Osteoblast (primary cell): ENCODE data around the gene PSMA2. TPM values are rescaled to one million over a fixed set of nuclear protein-coding genes. Genes with fewer than 3 reads are reported as not detected.

Experiments
- DNase-seq: peaks from one replicate; pipeline ENCODE4 v3.0.0; 2011; ENCODE audit warnings: low spot score, mixed read lengths; ENCODE audit not compliant: insufficient read length; ENCODE audit errors: missing footprints
- H2AFZ ChIP-seq: 2 replicates; pipeline ENCODE4 v1.6.0; 2011; ENCODE audit warnings: mild to moderate bottlenecking, low read length
- H3K27ac ChIP-seq: 2 replicates; pipeline ENCODE4 v1.5.1; 2011; ENCODE audit warnings: mild to moderate bottlenecking, low read depth, low read length, moderate library complexity
- H3K27me3 ChIP-seq: 2 replicates; pipeline ENCODE4 v1.6.0; 2012; ENCODE audit warnings: mild to moderate bottlenecking, control low read depth, inconsistent platforms, low read length, moderate library complexity; ENCODE audit not compliant: insufficient read depth
- H3K36me3 ChIP-seq: 2 replicates; pipeline ENCODE4 v1.5.1; 2011; ENCODE audit warnings: mild to moderate bottlenecking, low read length, control low read depth, moderate library complexity; ENCODE audit not compliant: insufficient read depth
- H3K4me1 ChIP-seq: 2 replicates; pipeline ENCODE4 v1.5.1; 2011; ENCODE audit warnings: mild to moderate bottlenecking, low read length, control low read depth, moderate library complexity; ENCODE audit not compliant: insufficient read depth
- H3K4me2 ChIP-seq: 2 replicates; pipeline ENCODE4 v1.6.0; 2011; ENCODE audit warnings: mild to moderate bottlenecking, low read length; ENCODE audit not compliant: insufficient read depth
- H3K4me3 ChIP-seq: fragments of 200-600 bp; sonication (generic); 3 replicates; pipeline ENCODE4 v1.5.1; 2012; ENCODE audit warnings: mild to moderate bottlenecking, low read length, inconsistent platforms; ENCODE audit not compliant: insufficient read depth
- H3K79me2 ChIP-seq: 2 replicates; pipeline ENCODE4 v1.6.0; 2012; ENCODE audit warnings: mild to moderate bottlenecking, low read length, control low read depth, inconsistent platforms; ENCODE audit not compliant: insufficient read depth
- H3K9me3 ChIP-seq: 2 replicates; pipeline ENCODE4 v1.5.1; 2011; ENCODE audit warnings: low read depth, low read length, control low read depth
- H4K20me1 ChIP-seq: 2 replicates; pipeline ENCODE4 v1.6.0; 2012; ENCODE audit warnings: mild to moderate bottlenecking, low read length, control low read depth; ENCODE audit not compliant: insufficient read depth
- total RNA-seq: library from RNA; depleted of rRNA; stranded (reverse); fragments of >200 nt; gene quantifications from 2 replicates; pipeline ENCODE4 v1.2.3, GENCODE V29; 2012
- TF ChIP-seq, protein P1 (sequence below): IDR thresholded peaks from 2 replicates; pipeline ENCODE4 v1.5.1; 2011; ENCODE audit warnings: mild to moderate bottlenecking, low read depth, low read length, moderate library complexity; ENCODE audit errors: extremely low read depth

The PSMA2 gene
- total RNA-seq, 1 donor = 50.3 TPM

GRCh38 chr7:42907316-42907715, 24.7 kb downstream of the PSMA2 start:
- no peaks in the 10 kb centered on the region for H3K27me3 ChIP-seq
- no peak overlapping the region for H3K4me3 ChIP-seq
- H3K36me3 ChIP-seq = no peaks in the 10 kb centered on the region
- TF ChIP-seq, protein P1, sequence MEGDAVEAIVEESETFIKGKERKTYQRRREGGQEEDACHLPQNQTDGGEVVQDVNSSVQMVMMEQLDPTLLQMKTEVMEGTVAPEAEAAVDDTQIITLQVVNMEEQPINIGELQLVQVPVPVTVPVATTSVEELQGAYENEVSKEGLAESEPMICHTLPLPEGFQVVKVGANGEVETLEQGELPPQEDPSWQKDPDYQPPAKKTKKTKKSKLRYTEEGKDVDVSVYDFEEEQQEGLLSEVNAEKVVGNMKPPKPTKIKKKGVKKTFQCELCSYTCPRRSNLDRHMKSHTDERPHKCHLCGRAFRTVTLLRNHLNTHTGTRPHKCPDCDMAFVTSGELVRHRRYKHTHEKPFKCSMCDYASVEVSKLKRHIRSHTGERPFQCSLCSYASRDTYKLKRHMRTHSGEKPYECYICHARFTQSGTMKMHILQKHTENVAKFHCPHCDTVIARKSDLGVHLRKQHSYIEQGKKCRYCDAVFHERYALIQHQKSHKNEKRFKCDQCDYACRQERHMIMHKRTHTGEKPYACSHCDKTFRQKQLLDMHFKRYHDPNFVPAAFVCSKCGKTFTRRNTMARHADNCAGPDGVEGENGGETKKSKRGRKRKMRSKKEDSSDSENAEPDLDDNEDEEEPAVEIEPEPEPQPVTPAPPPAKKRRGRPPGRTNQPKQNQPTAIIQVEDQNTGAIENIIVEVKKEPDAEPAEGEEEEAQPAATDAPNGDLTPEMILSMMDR = no peak
- no peaks in the 10 kb centered on the region for H3K9me3 ChIP-seq
- H3K4me1 ChIP-seq = peaks cover 13% of the 10 kb centered on the region
- H3K27ac ChIP-seq = no peak overlapping the region
- DNase-seq = no peak
- no peak overlapping the region for H2AFZ ChIP-seq
- H3K79me2 ChIP-seq = peaks cover 22% of the 10 kb centered on the region
- H4K20me1 ChIP-seq = peaks cover 11% of the 10 kb centered on the region
- no peak overlapping the region for H3K4me2 ChIP-seq

GRCh38 chr7:42906181-42906580, 25.8 kb downstream of the PSMA2 start:
- Histone ChIP-seq H4K20me1 (peaks cover 11% of the 10 kb centered on the region), H3K4me1 (peaks cover 12% of the 10 kb centered on the region), H3K9me3 (no peaks in the 10 kb centered on the region), H3K79me2 (peaks cover 18% of the 10 kb centered on the region), H3K4me2 (no peak overlapping the region), H3K36me3 (no peaks in the 10 kb centered on the region), H2AFZ (no peak overlapping the region), H3K27me3 (no peaks in the 10 kb centered on the region), H3K27ac (no peak overlapping the region), H3K4me3 (no peak overlapping the region)
- TF ChIP-seq, protein P1 = no peak
- DNase-seq = no peak

- peaks cover 1% of the 10 kb centered on the region for H3K4me1 ChIP-seq
- TF ChIP-seq, protein P1 = no peak
- no peak overlapping the region for H3K4me3 ChIP-seq
- H3K27ac ChIP-seq = no peak overlapping the region
- no peak overlapping the region for H3K4me2 ChIP-seq
- H2AFZ ChIP-seq = no peak overlapping the region
- H4K20me1 ChIP-seq = peaks cover 3% of the 10 kb centered on the region
- no peaks in the 10 kb centered on the region for H3K9me3 ChIP-seq
- no peak for DNase-seq
- H3K27me3 ChIP-seq = no peaks in the 10 kb centered on the region
- H3K36me3 ChIP-seq = no peaks in the 10 kb centered on the region
- no peaks in the 10 kb centered on the region for H3K79me2 ChIP-seq
These were observed 29.6 kb downstream of the PSMA2 start for GRCh38 chr7:42902331-42902730.

GRCh38 chr7:42900842-42901241, 31.1 kb downstream of the PSMA2 start:
- Histone ChIP-seq H2AFZ (no peak overlapping the region), H3K27me3 (no peaks in the 10 kb centered on the region), H3K79me2 (no peaks in the 10 kb centered on the region), H3K36me3 (no peaks in the 10 kb centered on the region), H3K27ac (no peak overlapping the region), H3K4me3 (no peak overlapping the region), H3K9me3 (no peaks in the 10 kb centered on the region), H3K4me2 (no peak overlapping the region), H4K20me1 (no peaks in the 10 kb centered on the region), H3K4me1 (no peaks in the 10 kb centered on the region)
- TF ChIP-seq, protein P1 = no peak
- DNase-seq = no peak
